Suprapubic skin (tissue), 3 donors: ENCODE measurements around the gene PASK.

Source experiments
- POLR2AphosphoS5 ChIP-seq, 3 donors: sonication (generic); formaldehyde crosslinking; IDR thresholded peaks; one replicate each; pipeline ENCODE4 v1.6.1; 2017; ENCODE audit warnings: antibody characterized with exemption in 3 of 3
- TF ChIP-seq, protein P1 (sequence below), 2 donors: fragments of 200-600 bp in 1 of 2; fragments of 450-650 bp in 1 of 2; sonication (generic) in 1 of 2; IDR thresholded peaks; one replicate each; pipeline ENCODE4 v1.5.1; 2016 to 2019; ENCODE audit warnings: antibody characterized with exemption in 2 of 2, mild to moderate bottlenecking in 1 of 2, moderate library complexity in 1 of 2

DNA sequence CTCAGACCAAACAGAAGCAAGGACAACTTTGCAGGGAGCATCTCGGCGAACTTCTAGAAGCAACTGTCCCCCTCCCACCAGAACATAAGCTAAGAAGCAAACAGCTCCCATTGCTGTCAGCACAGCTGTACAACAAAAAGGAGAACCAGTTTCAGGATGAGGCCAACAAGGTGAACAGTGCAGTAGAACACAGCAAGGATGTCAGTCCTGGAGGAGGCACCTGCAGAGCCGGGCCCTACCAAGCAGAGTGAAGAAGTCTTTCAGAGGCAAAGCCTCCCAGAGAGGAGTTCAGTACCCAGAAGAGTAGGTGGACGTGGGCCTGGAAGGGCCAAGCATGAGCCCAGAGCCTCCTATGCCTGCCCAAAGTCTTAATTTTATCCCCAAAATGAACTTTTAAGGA lies 1.0 kb downstream of the PASK start:
- no peak for TF ChIP-seq POLR2AphosphoS5 (IDR thresholded peaks at IDR 0.05)
- TF ChIP-seq, protein P1, sequence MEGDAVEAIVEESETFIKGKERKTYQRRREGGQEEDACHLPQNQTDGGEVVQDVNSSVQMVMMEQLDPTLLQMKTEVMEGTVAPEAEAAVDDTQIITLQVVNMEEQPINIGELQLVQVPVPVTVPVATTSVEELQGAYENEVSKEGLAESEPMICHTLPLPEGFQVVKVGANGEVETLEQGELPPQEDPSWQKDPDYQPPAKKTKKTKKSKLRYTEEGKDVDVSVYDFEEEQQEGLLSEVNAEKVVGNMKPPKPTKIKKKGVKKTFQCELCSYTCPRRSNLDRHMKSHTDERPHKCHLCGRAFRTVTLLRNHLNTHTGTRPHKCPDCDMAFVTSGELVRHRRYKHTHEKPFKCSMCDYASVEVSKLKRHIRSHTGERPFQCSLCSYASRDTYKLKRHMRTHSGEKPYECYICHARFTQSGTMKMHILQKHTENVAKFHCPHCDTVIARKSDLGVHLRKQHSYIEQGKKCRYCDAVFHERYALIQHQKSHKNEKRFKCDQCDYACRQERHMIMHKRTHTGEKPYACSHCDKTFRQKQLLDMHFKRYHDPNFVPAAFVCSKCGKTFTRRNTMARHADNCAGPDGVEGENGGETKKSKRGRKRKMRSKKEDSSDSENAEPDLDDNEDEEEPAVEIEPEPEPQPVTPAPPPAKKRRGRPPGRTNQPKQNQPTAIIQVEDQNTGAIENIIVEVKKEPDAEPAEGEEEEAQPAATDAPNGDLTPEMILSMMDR (IDR thresholded peaks at IDR 0.05): no peak
